Measurements from ENCODE around the gene ACHE.
A peak's percentile ranks its signal among the peaks of the same experiment; 100 is the strongest.

Gene ACHE

GRCh38 chr7:100885440-100886141, 10.1 kb downstream of the ACHE start:
- H3K4me3 ChIP-seq (ENCODE audit: low read depth, low read length), result no peak overlapping the region

- no peak overlapping the region for H3K4me3 ChIP-seq (ENCODE audit: low read depth, low read length)
Measured at GRCh38 chr7:100884736-100885439, 10.8 kb downstream of the ACHE start.

- H3K4me3 ChIP-seq (ENCODE audit: low read depth, low read length), result no peak overlapping the region
Measured at GRCh38 chr7:100882785-100883526, 12.7 kb downstream of the ACHE start.

DNA sequence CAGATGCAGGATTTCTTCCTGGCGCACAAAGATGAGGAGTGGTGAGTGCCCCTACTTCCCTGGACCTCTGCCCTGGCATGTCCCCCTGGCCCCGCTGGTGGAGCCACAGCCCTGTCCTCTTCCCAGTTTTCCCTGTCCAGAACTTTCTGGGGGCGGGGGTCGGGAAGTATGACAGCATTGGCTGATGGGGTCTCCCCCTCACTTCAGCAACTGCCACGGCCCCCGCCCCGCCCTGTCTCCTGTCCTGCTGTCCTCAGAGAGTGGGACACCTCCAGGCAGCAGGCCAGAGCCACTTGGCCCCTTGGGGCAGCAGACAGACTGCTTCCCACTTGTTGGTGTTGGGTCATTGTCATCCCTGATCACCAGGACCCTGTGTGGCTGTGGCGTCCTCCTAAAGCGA, 13.5 kb downstream of the ACHE start:
- H3K4me3 ChIP-seq (ENCODE audit: low read depth, low read length), result no peak overlapping the region

DNA sequence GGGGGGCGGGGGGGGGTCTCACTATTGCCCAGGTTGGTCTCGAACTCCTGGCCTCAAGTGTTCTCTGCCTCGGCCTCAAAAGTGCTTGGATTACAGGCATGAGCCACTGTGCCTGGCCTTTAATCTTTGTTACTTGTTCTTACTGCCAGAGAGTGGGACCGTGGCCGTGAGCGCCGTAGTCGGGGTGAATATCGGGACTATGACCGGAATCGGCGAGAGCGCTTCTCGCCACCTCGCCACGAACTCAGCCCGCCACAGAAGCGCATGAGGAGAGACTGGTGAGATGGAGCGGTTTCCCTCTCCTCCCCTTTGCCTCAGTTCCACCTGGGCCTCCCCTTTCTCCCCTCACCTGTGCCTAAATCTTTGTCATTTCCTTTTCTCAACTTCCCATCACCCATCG, 14.6 kb downstream of the ACHE start:
- H3K4me3 ChIP-seq (ENCODE audit: low read depth, low read length), result no peak overlapping the region

DNA sequence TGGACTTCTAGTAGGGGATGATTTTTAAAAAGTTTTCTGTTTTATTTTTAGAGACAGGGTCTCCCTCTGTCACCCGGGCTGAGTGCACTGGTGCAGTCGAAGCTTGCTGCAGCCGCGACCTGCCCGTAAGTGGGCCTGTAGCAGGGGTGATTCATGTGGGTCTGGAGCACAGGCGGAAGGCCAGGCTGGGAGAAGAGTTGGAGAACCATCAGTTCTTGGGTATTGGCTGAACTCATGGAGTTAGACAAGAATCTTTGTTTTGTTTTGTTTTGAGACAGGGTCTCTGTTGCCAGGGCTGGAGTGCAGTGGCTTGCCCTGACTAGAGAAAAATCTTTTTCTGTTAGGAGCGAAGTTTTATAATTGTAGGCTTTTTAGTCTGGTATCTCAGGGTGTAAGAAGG, 15.0 kb downstream of the ACHE start:
- H3K4me3 ChIP-seq (ENCODE audit: low read depth, low read length), result no peak overlapping the region

DNA sequence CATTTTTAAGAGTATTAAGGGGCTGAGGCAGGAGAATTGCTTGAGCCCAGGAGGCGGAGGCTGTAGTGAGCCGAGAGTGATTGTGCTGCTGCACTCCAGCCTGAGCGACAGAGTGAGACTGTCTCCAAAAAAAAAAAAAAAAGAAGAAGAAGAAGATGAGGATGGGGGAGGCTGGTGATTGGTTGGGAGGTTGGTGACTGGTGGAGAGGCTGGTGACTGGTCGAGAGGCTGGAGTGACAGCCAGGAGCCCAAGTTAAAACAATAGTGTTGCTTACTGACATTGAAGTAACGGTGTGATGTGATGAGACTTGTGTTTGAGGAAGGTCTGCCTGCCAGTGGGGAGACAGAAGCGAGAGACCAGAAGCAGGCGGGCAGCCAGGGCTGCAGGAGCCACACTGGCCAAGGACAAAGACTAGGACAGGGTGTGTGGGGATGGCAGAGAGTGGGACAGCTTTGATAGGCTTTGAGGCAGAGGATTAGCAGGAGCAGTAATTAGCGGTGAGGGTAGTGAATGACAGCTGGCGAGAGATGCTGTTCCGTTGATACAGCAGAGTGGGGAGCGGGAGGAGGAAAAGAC, 15.9 kb downstream of the ACHE start:
- no peak overlapping the region for H3K4me3 ChIP-seq (ENCODE audit: low read depth, low read length)

DNA sequence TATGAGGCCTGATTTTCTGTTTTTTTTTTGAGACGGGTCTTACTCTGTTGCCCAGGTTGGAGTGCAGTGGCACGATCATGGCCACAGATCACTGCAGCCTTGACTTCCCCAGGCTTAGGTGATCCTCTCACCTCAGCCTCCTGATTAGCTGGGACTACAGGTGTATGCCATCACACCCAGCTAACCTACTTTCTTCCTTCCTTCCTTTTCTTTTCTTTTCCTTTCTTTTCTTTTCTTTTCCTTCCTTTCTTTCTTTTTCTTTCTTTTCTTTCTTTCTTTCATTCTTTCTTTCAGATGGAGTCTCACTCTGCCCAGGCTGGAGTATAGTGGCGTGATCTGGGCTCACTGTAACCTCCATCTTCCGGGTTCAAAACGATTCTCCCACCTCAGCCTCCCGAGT, 17.0 kb downstream of the ACHE start:
- H3K4me3 ChIP-seq (ENCODE audit: low read depth, low read length), result no peak overlapping the region

DNA sequence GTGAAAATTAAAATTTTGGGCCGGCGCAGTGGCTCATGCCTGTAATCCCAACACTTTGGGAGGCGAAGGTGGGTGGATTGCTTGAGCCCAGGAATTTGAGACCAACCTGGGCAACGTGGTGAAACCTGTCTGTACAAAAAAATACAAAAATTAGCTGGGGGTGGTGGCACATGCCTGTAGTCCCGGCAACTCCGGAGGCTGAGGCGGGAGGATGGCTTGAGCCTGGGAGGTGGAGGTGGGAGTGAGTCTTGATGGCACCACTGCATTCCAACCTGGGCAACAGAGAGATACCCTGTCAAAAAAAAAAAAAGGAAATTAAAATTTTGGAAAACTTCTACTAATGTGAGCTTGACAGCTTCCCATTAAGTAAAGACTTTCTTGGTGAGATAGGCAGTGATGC, 17.7 kb downstream of the ACHE start:
- H3K4me3 ChIP-seq (ENCODE audit: low read depth, low read length), result no peak overlapping the region

- H3K4me3 ChIP-seq (ENCODE audit: low read depth, low read length), result peak overlapping the region; percentile 92
Measured at GRCh38 chr7:100875356-100875751, 20.3 kb downstream of the ACHE start.

GRCh38 chr7:100874577-100875355, 20.9 kb downstream of the ACHE start, which contains the start of gene SRRT:
Gene SRRT (plus strand): TSS chr7:100875103. CDS start chr7:100875591, 488 bp downstream.
- H3K4me3 ChIP-seq (ENCODE audit: low read depth, low read length), result peak within 1 kb of the TSS; percentile 92

GRCh38 chr7:100874300-100874576, 21.4 kb downstream of the ACHE start:
- peak overlapping the region; percentile 92 for H3K4me3 ChIP-seq (ENCODE audit: low read depth, low read length)

DNA sequence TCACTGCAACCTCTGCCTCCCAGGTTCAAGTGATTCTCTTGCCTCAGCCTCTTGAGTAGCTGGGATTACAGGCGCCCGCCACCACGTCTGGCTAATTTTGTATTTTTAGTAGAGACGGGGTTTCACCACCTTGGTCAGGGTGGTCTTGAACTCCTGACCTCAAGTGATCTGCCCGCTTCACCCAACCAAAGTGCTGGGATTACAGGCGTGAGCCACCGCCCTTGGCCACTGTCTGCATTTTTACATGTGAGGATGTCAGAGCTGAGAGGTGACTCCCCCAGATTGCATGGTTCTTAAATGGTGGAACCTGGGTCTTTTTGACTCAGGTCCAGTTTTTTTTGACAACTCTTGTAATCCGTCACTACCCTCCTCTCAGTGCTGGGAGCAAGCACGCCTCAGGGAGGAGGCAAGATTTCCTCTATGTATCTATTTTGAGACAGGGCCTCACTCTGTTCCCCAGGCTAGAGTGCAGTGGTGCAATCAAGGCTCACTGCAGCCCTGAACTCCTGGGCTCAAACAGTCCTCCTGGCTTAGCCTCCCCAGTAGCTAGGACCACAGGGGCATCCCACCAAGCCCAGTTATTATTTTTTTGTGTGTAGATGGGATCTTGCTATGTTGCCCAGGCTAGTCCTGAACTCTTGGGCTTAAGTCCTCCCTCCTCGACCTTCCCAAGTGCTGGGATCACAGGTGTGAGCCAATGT, 21.9 kb downstream of the ACHE start:
- no peak overlapping the region for H3K4me3 ChIP-seq (ENCODE audit: low read depth, low read length)

- peak overlapping the region; percentile 82 for H3K4me3 ChIP-seq (ENCODE audit: low read depth, low read length)
Measured at GRCh38 chr7:100867776-100868485, 27.8 kb downstream of the ACHE start.

DNA sequence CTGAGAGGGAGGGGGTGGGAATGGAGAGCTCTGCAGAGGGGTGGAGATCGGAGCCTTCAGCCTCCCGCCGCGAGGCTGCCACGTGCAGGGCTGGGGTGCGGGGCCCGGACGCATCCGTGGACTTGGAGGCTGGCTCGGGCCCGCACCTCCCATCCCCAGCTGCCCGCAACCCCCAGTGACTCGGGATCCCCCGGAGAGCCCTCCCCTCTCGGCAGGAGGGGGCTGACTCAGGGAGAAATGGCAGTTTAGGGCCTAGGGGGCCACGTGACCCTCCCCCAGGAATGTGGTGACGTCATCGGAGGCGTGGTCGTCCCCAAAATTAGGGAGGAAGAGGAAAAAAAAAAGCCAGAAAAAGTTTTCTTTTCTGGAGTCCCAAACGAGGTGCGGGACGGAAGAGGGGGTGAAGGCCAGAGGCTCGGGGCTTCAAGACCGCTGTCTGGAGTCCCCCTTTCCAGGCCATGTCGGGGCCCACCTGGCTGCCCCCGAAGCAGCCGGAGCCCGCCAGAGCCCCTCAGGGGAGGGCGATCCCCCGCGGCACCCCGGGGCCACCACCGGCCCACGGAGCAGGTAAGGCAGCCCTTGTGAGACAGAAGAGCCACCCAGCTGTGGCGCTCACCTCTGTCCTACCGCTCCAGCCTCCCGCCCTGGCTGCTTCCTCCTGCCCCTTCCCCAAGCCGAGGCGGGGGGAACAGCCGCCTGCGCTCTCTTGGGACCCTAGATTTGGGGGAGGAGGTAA, 28.5 kb downstream of the ACHE start, which contains the start of gene TRIP6:
TRIP6 (plus strand) TSS at position 348 of the 736 bp plus-strand sequence; CDS start at position 459, 111 bp downstream.
- H3K4me3 ChIP-seq (ENCODE audit: low read depth, low read length), result peak within 1 kb of the TSS; percentile 82

GRCh38 chr7:100866729-100867039, 29.0 kb downstream of the ACHE start:
- H3K4me3 ChIP-seq (ENCODE audit: low read depth, low read length), result no peak overlapping the region

DNA sequence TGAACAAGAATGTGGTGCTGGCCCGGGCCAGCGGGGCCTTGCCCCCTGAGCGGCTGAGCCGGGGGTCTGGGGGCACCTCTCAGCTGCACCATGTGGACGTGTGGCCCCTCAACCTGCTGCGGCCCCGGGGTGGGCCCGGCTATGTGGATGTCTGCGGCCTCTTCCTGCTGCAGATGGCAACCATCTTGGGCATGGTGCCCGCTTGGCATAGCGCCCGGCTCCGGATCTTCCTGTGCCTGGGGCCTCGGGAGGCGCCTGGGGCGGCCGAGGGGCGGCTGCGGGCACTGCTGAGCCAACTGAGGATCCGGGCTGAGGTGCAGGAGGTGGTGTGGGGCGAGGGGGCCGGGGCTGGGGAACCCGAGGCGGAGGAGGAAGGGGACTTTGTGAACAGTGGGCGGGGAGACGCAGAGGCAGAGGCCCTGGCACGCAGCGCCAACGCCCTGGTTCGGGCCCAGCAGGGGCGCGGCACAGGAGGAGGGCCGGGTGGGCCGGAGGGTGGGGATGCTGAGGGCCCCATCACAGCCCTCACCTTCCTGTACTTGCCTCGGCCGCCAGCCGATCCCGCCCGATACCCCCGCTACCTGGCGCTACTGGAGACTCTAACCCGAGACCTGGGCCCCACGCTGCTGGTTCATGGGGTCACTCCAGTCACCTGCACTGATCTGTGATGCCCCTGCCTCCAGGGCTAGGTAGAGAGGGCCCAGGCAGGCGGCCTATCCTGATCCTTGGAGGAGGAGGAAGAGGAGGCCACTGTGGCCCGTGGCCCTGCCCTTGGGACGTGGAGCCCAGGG, 29.6 kb downstream of the ACHE start:
- H3K4me3 ChIP-seq (ENCODE audit: low read depth, low read length), result no peak overlapping the region

DNA sequence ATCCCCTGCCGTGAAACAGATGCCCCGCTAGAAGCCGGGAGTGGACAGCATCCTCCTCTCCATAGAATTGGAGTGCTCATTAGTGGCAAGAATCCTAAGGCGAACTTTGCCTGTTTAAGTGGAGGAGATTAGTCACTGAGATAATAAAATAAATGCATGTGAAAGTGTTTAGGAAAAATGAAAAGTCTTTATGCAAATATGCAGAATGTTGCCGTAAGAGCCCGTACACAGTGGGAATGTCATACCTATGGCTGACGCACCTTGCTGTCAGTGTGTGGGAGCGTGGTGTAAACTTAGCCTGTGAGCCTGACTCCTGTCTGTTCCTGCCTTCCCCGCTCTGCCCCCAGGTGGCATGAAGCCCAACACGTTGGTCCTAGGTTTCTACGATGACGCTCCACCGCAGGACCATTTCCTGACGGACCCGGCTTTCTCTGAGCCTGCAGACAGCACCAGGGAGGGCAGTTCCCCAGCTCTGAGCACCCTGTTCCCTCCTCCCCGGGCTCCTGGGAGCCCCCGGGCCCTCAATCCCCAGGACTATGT, 30.2 kb downstream of the ACHE start:
- H3K4me3 ChIP-seq (ENCODE audit: low read depth, low read length), result no peak overlapping the region

All from iPS-11a (cell line).